ENCODE data around the gene STPG3. TPM values are rescaled to one million over a fixed set of nuclear protein-coding genes. Genes with fewer than 3 reads are reported as not detected.
A peak's percentile ranks its signal among the peaks of the same experiment; 100 is the strongest.

STPG3 gene
- total and polyA plus RNA-seq, 2 of the 13 experiments (the other 11 are each of a cell fraction or from before 2014, with no cell fraction given): not detected

DNA sequence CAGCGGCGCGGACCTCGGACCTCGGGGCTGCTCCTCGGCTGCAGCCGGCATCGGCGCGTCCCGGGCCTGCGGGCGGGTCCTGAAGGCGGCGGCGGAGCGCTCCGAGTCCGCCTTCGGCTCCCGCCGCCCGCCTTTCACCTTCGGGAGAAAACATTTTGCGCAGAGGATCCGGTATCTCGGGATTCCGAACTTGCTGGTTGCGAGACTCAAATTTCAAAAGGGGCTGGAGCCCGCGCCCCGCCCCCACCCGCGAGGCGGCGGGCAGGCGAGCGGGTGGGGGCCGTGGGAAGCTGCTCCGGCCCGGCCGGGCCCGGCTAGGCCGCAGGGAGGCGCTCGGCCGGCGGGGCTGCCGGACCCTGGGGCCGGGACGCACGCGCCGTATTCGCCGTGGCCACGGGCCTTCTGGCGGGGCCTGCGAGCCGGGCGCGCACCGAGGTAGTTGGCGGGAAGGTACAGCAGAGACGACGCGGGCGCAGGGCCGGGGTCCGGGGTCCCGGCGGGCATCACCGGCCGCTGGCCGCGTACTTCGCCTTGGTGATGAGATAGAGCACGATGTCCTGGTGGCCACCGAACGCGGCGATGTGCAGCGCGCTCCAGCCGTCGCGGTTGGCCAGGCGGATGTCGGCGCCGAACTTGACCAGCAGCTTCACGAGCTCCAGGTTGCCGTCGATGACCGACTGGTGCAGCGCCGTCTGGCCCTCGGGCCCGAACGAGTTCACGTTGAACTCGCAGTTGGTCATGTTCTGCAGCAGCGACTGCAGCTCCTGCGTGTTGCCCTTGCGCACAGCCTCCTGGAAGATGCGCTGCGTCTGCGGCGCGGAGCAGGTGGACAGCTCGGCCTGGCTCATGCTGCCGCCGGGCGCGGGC lies 50.2 kb downstream of the STPG3 start (continued):
- TF ChIP-seq, protein P1, sequence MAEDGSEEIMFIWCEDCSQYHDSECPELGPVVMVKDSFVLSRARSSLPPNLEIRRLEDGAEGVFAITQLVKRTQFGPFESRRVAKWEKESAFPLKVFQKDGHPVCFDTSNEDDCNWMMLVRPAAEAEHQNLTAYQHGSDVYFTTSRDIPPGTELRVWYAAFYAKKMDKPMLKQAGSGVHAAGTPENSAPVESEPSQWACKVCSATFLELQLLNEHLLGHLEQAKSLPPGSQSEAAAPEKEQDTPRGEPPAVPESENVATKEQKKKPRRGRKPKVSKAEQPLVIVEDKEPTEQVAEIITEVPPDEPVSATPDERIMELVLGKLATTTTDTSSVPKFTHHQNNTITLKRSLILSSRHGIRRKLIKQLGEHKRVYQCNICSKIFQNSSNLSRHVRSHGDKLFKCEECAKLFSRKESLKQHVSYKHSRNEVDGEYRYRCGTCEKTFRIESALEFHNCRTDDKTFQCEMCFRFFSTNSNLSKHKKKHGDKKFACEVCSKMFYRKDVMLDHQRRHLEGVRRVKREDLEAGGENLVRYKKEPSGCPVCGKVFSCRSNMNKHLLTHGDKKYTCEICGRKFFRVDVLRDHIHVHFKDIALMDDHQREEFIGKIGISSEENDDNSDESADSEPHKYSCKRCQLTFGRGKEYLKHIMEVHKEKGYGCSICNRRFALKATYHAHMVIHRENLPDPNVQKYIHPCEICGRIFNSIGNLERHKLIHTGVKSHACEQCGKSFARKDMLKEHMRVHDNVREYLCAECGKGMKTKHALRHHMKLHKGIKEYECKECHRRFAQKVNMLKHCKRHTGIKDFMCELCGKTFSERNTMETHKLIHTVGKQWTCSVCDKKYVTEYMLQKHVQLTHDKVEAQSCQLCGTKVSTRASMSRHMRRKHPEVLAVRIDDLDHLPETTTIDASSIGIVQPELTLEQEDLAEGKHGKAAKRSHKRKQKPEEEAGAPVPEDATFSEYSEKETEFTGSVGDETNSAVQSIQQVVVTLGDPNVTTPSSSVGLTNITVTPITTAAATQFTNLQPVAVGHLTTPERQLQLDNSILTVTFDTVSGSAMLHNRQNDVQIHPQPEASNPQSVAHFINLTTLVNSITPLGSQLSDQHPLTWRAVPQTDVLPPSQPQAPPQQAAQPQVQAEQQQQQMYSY (CRISPR knock-in tag; IDR thresholded peaks at IDR 0.05): no peak
- TF ChIP-seq SP5 (CRISPR knock-in tag; IDR thresholded peaks at IDR 0.05; ENCODE audit: borderline replicate concordance, low read depth): no peak
- no peak for TF ChIP-seq SOX13 (IDR thresholded peaks at IDR 0.05)
- peak in 1 of 2 experiments; percentile 43; a peak in 2 of 4 replicates for TF ChIP-seq SOX13 (CRISPR knock-in tag; conservative IDR thresholded peaks at IDR 0.05 in 1 of 2, IDR thresholded peaks at IDR 0.05 in 1 of 2)
- TF ChIP-seq ZNF782 (CRISPR knock-in tag; IDR thresholded peaks at IDR 0.05; ENCODE audit: borderline replicate concordance): 0 out of 2 replicates have a peak, but pooled peaks have one; percentile 34
- no peak for TF ChIP-seq ELF1 (CRISPR knock-in tag; IDR thresholded peaks at IDR 0.05)
- TF ChIP-seq, protein P2, sequence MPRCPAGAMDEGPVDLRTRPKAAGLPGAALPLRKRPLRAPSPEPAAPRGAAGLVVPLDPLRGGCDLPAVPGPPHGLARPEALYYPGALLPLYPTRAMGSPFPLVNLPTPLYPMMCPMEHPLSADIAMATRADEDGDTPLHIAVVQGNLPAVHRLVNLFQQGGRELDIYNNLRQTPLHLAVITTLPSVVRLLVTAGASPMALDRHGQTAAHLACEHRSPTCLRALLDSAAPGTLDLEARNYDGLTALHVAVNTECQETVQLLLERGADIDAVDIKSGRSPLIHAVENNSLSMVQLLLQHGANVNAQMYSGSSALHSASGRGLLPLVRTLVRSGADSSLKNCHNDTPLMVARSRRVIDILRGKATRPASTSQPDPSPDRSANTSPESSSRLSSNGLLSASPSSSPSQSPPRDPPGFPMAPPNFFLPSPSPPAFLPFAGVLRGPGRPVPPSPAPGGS (CRISPR knock-in tag; IDR thresholded peaks at IDR 0.05): 0 out of 2 replicates have a peak, but pooled peaks have one; percentile 26
- TF ChIP-seq TAF15 (IDR thresholded peaks at IDR 0.05; ENCODE audit: low read depth, low read length, poor library complexity, severe bottlenecking): no peak
- peak; percentile 28; the same call in 1 of the 2 replicates for TF ChIP-seq MXD1 (CRISPR knock-in tag; IDR thresholded peaks at IDR 0.05)
- no peak for TF ChIP-seq ZNF281 (CRISPR knock-in tag; IDR thresholded peaks at IDR 0.05; ENCODE audit: borderline replicate concordance)
- no peak for TF ChIP-seq SIX4 (CRISPR knock-in tag; IDR thresholded peaks at IDR 0.05)
- 0 out of 2 replicates have a peak, but pooled peaks have one; percentile 14 for TF ChIP-seq ZNF792 (CRISPR knock-in tag; IDR thresholded peaks at IDR 0.05)
- 0 out of 2 replicates have a peak, but pooled peaks have one; percentile 52 for TF ChIP-seq NFKB2 (CRISPR knock-in tag; IDR thresholded peaks at IDR 0.05; ENCODE audit: borderline replicate concordance)
- TF ChIP-seq, protein P3, sequence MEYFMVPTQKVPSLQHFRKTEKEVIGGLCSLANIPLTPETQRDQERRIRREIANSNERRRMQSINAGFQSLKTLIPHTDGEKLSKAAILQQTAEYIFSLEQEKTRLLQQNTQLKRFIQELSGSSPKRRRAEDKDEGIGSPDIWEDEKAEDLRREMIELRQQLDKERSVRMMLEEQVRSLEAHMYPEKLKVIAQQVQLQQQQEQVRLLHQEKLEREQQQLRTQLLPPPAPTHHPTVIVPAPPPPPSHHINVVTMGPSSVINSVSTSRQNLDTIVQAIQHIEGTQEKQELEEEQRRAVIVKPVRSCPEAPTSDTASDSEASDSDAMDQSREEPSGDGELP (IDR thresholded peaks at IDR 0.05; ENCODE audit: borderline replicate concordance, low read depth): no peak
- TF ChIP-seq KMT2A (CRISPR knock-in tag; IDR thresholded peaks at IDR 0.05): no peak
- TF ChIP-seq CREBL2 (CRISPR knock-in tag; IDR thresholded peaks at IDR 0.05; ENCODE audit: borderline replicate concordance): 0 out of 2 replicates have a peak, but pooled peaks have one; percentile 15
- TF ChIP-seq HDAC1 (CRISPR knock-in tag; IDR thresholded peaks at IDR 0.05): peak; percentile 29; the same call in 1 of the 2 replicates
- TF ChIP-seq AGO2 (optimal IDR thresholded peaks at IDR 0.05; ENCODE audit: low read depth, low read length): peak; percentile 36
- peak; percentile 63; the same call in 1 of the 2 replicates for TF ChIP-seq ZFX (CRISPR knock-in tag; IDR thresholded peaks at IDR 0.05; ENCODE audit: low read depth)

Data from HepG2 (cell line).